ENCODE results near the gene CAPZB.

CAPZB gene

GRCh38 chr1:19467199-19468187, 17.8 kb downstream of the CAPZB start:
- DNase-seq, result no peak

- no peak for DNase-seq
Observed at GRCh38 chr1:19466112-19466561, 19.2 kb downstream of the CAPZB start.

GRCh38 chr1:19465650-19466049, 19.7 kb downstream of the CAPZB start:
- no peak for DNase-seq

- DNase-seq, result no peak
Observed at GRCh38 chr1:19465123-19465522, 20.2 kb downstream of the CAPZB start.

- DNase-seq, result peak; percentile 27
Observed at GRCh38 chr1:19464696-19465095, 20.6 kb downstream of the CAPZB start.

- DNase-seq, result no peak
Observed at GRCh38 chr1:19463504-19463803, 21.9 kb downstream of the CAPZB start.

- DNase-seq, result no peak
Observed at GRCh38 chr1:19462781-19463503, 22.4 kb downstream of the CAPZB start.

GRCh38 chr1:19461220-19461554, 24.2 kb downstream of the CAPZB start:
- no peak for DNase-seq

- DNase-seq, result no peak
Observed at GRCh38 chr1:19460535-19461219, 24.7 kb downstream of the CAPZB start.

- no peak for DNase-seq
Observed at GRCh38 chr1:19458815-19459417, 26.4 kb downstream of the CAPZB start.

GRCh38 chr1:19457607-19458006, 27.7 kb downstream of the CAPZB start:
- peak; percentile 63 for DNase-seq

GRCh38 chr1:19456968-19457441, 28.3 kb downstream of the CAPZB start:
- DNase-seq, result no peak

GRCh38 chr1:19455353-19455752, 30.0 kb downstream of the CAPZB start:
- DNase-seq, result no peak

GRCh38 chr1:19454265-19455146, 30.8 kb downstream of the CAPZB start:
- DNase-seq, result peak; percentile 36

GRCh38 chr1:19453741-19454201, 31.6 kb downstream of the CAPZB start:
- DNase-seq, result peak; percentile 36

GRCh38 chr1:19452221-19452663, 33.1 kb downstream of the CAPZB start:
- no peak for DNase-seq

GRCh38 chr1:19450811-19451515, 34.4 kb downstream of the CAPZB start:
- DNase-seq, result peak; percentile 47

- DNase-seq, result no peak
Observed at GRCh38 chr1:19449454-19450228, 35.7 kb downstream of the CAPZB start.

GRCh38 chr1:19448491-19449439, 36.6 kb downstream of the CAPZB start:
- peak; percentile 90 for DNase-seq
